HG02798 (cell line): Measurements from ENCODE around the gene PACS2.
"Not testable (repeated sequence)": the region's sequence is repeated elsewhere in the genome, so short reads cannot be mapped to it uniquely, and the experiment has no call there.

Experiments used
- ATAC-seq: cut with Tn5 transposase; IDR thresholded peaks from one replicate; pipeline ENCODE4 v1.9.1; 2021; ENCODE audit warnings: mild to moderate bottlenecking; ENCODE audit not compliant: unreplicated experiment, poor library complexity

The PACS2 gene

DNA sequence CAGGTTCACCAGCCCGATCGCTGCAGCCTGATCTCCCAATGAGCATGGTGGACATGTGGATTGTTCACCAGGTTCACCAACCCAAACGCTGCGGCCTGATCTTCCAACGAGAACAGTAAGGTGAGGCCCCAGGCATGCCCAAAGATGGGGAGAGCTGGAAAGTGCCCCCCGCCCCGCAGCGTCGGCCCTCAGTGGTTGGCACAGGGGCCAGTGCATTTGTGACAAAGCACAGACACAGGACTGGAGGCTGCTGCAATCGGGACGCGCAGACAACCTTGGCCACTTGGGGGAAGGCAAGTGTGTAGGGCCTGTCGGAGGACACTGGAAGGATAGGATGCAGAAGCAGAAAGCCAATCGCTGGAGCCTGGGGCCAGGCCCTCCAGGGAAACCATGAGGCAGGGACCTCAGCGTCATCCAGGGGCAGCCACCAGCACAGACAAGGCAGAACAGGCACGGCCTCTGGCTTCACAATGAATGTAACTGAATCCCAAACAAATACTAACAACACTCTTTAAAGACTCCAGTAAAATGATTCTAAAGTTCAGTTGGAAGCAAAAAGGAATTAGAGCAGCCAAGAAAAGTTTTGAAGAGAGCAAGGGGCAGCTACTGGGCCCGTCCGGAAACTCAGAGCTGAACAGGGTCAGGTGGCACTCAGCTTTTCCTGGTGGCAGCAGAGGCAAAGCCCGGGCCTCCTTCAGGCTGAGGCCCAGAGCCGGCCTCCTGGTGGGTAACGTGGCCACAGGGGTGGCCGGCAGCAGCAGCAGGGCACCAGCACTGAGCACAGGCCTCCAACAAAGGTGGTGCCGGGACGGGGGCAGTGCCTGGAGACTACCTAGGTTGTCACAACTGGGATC is 27.1 kb upstream of the PACS2 start:
- no peak for ATAC-seq

DNA sequence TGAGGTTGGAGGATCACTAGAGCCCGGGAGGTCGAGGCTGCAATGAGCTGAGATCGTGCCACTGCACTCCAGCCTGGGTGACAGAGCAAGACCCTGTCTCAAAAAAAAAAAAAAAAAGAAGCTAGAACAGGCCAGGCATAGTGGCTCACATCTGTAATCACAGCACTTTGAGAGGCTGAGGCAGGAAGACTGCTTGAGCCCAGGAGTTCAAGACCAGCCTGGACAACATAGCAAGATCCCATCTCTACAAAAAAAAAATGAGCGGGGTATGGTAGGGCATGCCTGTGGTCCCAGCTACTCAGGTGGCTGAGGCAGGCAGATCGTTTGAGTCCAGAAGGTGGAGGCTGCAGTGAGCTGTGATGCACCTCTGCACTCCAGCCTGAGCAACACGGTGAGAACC is 25.6 kb upstream of the PACS2 start:
- not testable (repeated sequence) for ATAC-seq

DNA sequence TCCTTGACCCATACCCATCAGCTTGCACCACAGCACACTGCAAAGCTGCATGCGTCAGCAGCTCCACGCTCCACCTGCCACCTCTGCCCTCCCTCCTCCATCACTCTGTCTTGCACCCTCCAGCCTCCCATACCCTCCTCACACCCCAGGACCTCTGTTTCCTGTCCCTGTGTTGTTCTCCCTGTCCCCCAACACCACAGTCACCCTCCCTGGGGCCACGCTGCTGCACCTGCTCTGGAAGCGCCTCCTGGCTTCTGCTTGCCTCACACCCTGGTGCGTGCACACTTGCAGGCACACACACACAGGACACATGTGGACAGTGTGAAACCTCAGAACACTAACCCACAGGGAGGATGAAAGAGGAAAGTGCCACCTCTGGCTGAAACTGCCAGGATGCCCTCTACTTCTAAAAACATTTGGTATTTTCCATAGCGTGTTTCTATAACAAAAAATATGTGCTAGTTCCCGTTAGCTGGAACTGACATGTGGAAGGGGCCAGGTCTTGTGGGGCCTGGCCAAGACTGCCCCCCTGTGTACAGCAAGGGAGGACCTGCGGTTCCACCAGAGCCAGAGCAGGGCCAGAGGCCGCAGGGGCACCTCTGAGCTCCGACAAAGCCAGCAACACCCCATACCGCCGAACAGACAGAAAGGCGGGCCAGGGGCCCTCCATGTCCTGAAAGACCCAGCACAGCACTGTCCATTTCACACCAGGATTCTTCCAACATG is 23.8 kb upstream of the PACS2 start:
- no peak for ATAC-seq

DNA sequence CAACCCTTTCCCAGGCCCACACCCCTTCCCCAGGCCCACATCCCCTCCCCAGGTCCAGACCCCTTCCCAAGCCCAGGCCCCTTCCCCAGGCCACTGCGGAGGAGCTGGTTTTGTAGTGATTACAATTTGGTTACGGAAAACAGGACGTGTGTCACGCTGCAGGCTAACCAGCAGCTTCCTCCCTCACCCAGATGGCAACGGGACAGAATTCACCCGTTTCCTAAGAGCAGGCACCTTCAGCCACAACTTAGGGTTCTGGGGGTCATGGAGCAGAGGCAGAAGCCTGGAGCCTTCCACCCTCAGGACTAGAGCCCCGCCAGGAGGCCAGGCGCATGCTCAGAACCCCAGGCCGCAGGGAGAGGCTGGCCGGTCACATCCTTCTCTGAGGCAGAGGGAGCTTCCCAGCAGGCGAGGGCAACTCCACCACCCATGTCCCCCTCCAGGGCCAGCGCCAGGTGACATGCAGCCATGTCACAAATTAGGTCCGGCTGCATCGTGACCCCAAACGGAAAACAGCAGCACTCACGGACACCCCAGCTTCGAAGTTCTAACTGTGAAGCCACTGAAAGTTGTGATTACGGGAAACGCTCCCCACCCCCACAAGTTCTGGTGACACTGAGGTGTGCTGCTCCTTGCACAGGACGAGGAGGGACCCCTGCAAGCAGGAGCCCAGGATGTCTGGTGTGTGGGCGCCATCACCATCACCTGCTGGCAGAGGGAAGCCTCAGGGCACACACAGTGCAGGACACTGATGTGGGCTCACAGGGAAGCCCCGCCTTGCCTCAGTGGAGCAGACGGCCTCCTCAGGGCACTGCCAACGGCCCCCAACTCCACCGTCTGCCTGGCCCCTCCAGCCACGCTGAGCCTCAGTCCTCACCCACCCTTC is 21.5 kb upstream of the PACS2 start:
- no peak for ATAC-seq

DNA sequence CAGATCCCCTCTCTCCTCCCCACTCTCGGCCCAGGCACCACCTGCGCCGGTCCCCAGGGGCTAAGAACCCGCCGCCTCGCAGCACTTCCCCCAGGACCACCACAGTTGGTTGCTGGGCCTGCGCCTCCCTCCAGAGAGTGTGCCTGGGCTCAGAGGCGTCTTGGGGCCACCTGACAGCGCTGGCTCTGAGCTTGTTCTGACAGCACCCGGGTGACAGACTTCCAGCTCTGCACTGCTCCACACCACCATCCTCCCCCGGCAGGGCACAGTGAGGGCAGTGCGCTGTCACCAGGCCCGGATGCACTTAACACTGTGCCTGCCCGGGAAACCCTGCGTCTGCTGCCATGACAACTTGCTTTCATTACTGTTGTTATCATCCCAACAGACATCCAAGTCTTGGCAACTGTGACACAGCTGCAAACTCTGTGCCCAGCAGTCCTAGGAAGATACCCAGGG is 20.4 kb upstream of the PACS2 start:
- no peak for ATAC-seq

DNA sequence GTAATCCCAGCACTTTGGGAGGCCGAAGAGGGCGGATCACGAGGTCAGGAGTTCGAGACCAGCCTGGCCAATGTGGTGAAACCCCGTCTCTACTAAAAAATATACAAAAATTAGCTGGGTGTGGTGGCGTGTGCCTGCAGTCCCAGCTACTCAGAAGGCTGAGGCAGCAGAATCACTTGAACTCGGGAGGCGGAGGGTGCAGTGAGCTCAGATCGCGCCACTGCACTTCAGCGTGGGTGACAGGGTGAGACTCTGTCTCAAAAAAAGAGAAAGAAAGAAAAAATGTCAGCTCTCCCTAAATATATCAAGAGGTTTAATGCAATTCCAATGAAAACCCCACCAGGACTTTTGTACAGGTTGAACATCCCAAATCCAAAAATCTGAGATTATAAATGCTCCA is 17.2 kb upstream of the PACS2 start:
- not testable (repeated sequence) for ATAC-seq

DNA sequence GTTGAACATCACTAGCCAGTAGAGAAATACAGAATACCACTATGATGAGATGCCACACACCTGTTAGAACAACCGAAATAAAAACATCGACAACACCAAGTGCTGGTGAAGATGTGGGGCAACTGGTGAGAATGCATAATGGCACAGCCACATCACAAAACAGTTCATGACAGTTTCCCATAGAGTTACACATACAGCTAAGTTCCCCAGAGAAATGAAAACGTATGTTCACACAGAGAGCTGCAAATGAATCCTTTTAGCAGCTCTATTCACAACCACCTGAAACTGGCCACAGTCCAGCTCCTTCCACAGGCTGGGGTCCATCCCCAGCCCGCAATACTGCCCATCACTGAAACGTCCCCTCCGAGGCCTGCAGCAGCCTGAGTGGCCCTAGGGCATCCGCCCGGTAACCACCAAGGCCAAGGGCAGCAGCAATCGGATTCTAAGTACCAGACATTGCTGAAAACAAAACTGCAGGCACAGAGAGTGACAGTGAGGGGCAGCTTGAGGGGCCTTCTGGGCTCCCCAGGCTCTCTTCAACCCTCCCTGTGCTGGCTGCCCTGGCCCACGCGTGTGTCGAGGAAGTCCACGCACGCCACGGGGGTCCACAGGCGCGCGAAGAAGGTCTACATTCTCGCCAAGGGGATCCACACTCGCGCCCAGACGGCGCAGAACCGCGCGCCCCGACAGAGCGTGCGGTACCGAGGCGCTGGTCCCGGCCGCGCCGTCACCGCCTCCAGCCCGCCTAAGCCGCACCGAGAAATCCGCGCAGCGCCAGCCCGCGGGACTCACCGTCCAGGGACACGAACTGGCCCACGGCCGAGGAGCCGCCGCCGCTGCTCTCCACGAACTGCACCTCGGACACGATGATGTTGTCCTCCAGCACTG is 14.7 kb upstream of the PACS2 start:
- peak; percentile 11 for ATAC-seq

DNA sequence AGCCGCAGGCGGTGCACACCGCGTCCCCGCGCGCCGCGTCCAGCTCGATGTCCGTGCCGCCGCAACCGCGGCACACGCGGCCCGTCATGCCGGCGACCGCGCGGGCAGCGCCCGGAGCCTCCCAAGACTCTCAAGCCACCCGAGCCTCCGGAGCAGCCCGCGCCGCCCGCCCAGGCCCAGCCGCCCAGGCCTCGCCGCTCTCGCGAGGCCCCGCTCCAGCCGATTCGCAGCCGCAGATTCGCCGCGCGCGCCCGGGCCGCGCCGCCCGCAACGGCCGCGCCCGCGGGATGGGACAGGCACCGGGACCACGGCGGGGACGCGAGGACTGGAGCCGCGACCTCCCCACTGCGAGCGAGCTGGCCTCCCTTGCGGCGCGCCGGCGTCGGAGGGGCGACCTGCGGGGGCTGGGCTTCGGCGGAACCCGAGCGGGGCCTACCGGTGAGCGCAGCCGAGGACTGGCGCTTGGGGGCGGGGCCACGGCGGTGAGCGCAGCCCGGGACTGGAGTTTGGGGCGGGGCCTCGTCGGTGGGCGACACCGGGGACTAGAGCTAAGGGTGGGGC is 13.9 kb upstream of the PACS2 start, which contains the start of gene BRF1:
Gene BRF1, minus strand, starts transcription at position 460 of the 561 bp plus-strand sequence. Its CDS starts 372 bp downstream, at position 88.
- ATAC-seq = peak; percentile 88

DNA sequence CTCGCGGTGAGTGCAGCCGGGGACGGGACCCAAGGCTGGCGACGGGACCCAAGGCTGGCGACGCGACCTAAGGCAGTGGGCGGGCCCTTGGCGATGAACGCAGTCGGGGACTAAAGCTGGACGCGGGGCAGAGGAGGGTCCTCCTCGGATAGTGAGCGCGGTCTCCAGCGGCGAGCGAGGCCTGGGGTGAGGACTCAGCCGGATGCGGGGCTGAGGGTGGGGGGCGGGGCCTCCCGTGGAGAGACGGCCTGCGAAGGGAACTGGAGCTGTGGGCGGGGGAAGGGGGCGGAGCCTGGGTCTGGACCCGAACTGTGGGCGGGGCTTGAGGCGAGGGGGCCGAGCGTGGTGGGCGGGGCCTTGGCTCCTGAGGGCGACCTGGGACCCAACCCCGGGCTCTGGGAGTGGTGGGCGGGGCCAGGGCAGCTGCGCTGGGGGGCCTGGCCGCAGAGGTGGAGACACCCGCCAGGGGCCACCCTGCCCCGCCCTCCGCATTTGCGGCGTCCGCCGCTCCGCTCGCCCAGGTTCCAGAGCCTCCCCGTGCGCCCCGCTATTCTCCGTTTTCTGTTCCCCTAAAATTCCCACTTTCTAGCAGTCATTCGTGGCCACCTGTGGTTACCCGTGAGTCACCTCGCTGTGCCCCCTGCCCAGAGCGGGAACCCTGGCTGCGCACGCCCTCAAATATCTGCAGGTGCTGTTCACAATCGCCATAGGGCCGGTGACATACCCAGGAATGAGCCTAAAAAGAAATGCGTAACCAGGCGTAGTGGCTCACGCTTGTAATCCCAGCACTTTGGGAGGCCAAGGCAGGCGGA is 13.2 kb upstream of the PACS2 start:
- ATAC-seq = peak; percentile 66

DNA sequence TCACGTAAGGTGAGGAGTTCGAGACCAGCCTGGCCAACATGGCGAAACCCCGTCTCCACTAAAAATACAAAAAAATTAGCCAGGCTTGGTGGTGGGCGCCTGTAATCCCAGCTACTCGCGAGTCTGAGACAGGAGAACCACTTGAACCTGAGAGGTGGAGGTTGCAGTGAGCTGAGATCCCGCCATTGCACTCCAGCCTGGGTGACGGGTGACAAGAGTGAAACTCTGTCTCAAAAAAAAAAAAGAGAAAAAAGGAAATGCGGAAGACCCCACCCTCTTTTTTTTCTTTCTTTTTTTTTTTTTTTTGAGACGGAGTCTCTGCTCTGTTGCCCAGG is 12.7 kb upstream of the PACS2 start:
- not testable (repeated sequence) for ATAC-seq

DNA sequence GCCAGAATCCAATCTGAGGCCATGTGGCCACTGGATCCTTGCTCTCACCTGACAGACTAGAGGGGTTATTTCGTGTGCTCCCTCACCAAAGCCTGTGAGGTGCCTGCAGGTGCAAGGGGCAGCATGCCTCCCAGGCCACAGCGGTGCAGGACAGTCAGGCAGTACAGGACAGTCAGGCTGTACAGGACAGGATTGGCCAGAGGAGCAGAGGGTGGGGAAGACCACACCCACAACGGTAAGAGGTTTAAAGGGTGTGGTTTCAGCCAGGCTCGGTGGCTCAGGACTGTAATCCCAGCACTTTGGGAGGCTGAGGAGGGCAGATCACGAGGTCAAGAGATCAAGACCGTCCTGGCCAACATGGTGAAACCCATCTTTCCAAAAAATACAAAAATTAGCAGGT is 10.6 kb upstream of the PACS2 start:
- ATAC-seq = no peak

DNA sequence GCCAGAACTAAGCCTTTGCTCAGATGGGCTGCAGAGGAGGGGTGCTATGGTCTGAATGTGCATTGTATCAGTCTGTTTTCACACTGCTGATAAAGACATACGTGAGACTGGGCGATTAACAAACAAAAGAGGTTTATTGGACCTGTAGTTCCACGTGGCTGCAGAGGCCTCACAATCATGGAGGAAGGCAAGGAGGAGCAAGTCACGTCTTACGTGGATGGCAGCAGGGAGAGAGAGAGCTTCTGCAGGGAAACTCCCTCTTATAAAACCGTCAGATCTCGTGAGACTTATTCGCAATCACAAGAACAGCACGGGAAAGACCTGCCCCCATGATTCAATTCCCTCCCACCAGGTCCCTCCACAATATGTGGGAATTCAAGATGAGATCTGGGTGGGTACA is 10.0 kb upstream of the PACS2 start:
- ATAC-seq = no peak

DNA sequence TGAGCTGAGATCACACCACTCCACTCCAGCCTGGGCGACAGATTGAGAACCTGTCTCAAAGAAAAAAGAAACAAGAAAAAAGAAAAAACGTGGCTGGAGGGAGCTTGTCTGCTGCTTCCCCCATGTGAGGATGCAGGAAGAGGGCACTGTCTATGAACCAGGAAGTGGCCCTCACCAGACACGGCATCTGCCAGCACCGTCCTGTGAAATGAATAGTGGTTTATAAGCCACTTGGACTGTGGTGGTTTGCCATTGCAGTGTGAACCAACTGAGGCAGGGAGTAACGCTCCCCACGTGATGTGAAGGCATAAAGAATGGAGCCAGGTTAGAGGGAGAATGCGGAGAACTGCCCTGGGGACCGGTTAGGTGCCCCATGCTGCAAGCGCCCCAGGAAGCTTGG is 9.2 kb upstream of the PACS2 start:
- ATAC-seq = no peak

DNA sequence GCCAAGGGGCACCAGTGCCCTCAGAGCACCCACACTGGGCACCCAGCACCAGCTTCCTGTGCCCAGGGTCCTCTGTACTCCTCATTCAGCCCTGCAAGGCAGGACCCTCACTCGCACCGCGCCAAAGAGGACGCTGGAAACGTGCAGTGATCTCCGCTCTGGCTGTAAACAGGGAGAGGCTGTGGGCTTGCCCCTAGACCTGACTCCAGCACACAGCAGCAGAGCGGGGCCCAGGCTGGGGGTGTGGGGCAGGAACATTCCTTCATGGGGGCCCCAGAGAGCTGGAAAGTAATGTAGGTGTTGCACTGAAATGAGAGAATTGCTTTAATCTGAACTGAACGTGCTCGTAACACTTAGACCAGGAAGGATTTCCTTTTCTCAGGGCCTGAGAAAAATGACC is 8.8 kb upstream of the PACS2 start:
- ATAC-seq = no peak

DNA sequence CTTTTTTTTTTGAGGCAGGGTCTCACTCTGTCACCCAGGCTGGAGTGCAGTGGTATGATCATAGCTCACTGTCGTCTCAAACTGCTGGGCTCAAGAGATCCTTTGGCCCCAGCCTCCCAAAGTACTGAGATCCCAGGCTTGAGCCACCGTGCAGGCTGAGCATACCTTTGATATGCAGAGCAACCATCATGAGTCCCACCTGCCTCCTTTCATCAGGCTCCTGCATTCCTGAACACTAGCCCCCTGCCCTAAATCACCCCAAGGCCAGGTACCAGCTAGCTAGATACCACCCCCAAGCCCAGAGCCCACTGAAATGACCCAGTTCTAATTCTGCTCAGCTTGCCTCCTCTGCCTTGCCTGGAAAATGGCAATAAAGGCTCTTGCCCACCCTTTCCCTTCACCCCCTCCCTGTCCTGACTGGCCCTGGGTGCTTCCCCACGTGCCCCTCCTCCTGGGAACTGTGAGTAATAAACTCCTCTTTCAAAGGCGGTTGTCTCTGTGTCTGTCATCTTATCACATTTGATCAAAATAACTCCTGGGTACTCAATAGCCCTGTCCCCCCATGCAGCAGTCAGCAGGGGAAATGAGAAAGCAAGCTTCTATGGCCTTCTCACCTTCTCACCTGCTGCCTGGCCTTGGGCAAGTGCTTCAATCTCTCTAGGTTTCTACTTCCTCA is 7.4 kb upstream of the PACS2 start:
- no peak for ATAC-seq

DNA sequence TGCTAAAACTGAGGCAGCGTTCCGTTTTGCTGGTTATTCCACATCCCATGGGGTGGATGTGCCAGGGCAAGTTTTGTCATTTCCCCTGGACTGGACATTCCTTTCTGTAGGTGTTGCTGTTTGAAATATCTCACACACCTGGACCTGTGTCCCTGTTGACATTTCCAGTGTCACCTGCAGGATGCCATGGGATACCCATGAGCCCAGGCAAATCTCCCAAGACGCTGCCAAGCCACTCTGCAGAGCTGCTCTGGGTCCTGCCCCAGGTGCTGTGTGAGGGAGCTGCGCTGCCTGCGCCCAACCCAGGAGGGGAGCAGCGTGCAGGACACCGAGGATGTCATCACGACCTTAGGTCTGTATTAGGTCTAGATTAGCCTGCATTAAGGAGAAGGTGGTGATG is 5.2 kb upstream of the PACS2 start:
- no peak for ATAC-seq

DNA sequence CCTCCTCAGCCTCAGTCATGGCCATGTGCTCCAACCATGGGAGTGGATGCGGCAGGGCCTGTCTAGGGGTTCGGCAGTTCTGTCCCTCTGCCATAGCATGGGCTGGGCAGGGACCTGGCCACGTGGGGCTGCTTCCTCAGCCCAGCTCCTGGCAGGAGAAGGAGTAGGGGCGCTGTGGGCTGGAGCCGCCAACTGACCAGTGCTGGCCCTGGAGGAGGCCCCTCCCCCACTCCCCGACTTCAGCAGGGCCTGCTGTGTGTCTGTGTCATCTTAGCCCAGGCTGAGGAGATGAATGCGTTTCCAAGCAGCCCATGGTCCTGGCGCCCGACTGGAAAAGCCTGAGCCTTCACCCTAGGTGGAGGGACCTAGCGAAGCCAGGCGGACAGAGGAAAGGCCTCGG is 2.7 kb upstream of the PACS2 start:
- no peak for ATAC-seq

DNA sequence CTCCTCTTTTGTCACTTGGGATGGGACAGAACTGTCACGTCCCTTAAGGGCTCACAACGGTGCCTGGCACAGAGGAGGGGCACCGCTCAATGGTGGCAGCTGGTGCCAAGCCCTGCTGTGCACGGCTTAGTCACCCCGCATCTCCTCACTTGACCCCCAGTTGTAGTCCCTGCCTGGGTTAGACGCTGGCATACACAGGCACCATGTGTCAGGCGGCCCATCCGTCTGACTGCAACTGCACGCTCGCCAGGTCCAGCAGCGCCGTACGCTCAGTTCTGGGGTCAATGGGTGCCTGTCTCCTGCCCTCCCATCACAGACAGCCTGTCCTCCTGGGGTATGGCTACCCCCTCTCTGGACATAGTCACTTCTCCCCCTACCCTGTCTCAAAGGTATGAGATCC is 1.6 kb upstream of the PACS2 start:
- no peak for ATAC-seq
